BJ (cell line): ENCODE data around the gene EPB41L4B. TPM values are rescaled to one million over a fixed set of nuclear protein-coding genes. Genes with fewer than 3 reads are reported as not detected.
"Not testable (repeated sequence)": the region's sequence is repeated elsewhere in the genome, so short reads cannot be mapped to it uniquely, and the experiment has no call there.

Experiments
- CTCF ChIA-PET: fragments of 350-600 bp; formaldehyde crosslinking; extraction: SDS; loops from one replicate; lab custom pipeline; 2021; ENCODE audit warnings: antibody characterized with exemption, inconsistent platforms; lab: Yijun Ruan, JAX
- POLR2A ChIA-PET: fragments of 300-600 bp; sonication (Branson Sonifier 250); formaldehyde crosslinking; extraction: SDS; loops from one replicate; lab custom pipeline; 2021; ENCODE audit warnings: antibody characterized with exemption; lab: Charles Lee
- DNase-seq: peaks from one replicate; pipeline ENCODE4 v3.0.0-alpha.2; 2011; ENCODE audit warnings: low read depth
- H3K27me3 ChIP-seq: 2 replicates; pipeline ENCODE4 v1.6.0; 2011; ENCODE audit warnings: low read length; ENCODE audit not compliant: control insufficient read depth, insufficient read depth
- H3K36me3 ChIP-seq: 2 replicates; pipeline ENCODE4 v1.5.1; 2011; ENCODE audit warnings: low read length; ENCODE audit not compliant: control insufficient read depth, insufficient read depth
- H3K4me3 ChIP-seq: 2 replicates; pipeline ENCODE4 v1.5.1; 2011; ENCODE audit warnings: low read depth, mild to moderate bottlenecking, control low read depth, low read length
- CTCF ChIP-seq: IDR thresholded peaks from 2 replicates; pipeline ENCODE4 v1.5.1; 2011; ENCODE audit warnings: low read depth, mild to moderate bottlenecking, control low read depth, inconsistent platforms, low read length, moderate library complexity; ENCODE audit not compliant: insufficient read depth
- polyA minus RNA-seq: library from RNA; depleted of rRNA, polyadenylated mRNA; stranded (reverse); fragments of >200 nt; gene quantifications from 2 replicates; pipeline ENCODE4 v1.2.3, GENCODE V29; 2011; rRNA and poly(A)+ RNA removed
- polyA plus RNA-seq: library from polyadenylated mRNA; depleted of rRNA; stranded (reverse); fragments of >200 nt; gene quantifications from 2 replicates; pipeline ENCODE4 v1.2.3, GENCODE V29; 2011; rRNA removed

EPB41L4B gene
- polyA plus RNA-seq (0.21 and 0.48 TPM in 2 replicates), polyA minus RNA-seq (0.15 and 0.33 TPM in 2 replicates)

GRCh38 chr9:109320742-109321448 lies at the start of gene EPB41L4B:
TSS of gene EPB41L4B (minus strand) at chr9:109321059. CDS start at chr9:109320446, 613 bp downstream.
- peak; percentile 88 for TF ChIP-seq CTCF
- POLR2A ChIA-PET: no interaction called here
- peak; percentile 6 for DNase-seq
- peak within 1 kb of the TSS; percentile 24 for H3K4me3 ChIP-seq
- CTCF ChIA-PET: interaction anchor here (0.6 to 1.3 kb wide), 9 partner anchors 10 to 367 kb away, joined by 3 to 5 read pairs (median 3); no protein-coding TSS in a partner anchor
- no peaks in the 10 kb centered on the region for H3K36me3 ChIP-seq
- peaks cover 5% of the 10 kb centered on the region for H3K27me3 ChIP-seq

GRCh38 chr9:109369285-109369684 lies 48.4 kb upstream of the EPB41L4B start:
- H3K36me3 ChIP-seq: no peaks in the 10 kb centered on the region
- CTCF ChIA-PET: interaction anchor here (1.3 to 1.7 kb wide), 2 partner anchors 14 to 33 kb away, joined by 3 to 4 read pairs; no protein-coding TSS in a partner anchor
- no peaks in the 10 kb centered on the region; the same call in 1 of the 2 replicates for H3K27me3 ChIP-seq
- no peak for DNase-seq
- POLR2A ChIA-PET: no interaction called here
- TF ChIP-seq CTCF: no peak
- H3K4me3 ChIP-seq: no peak overlapping the region

GRCh38 chr9:109360771-109361170 lies 39.9 kb upstream of the EPB41L4B start:
- CTCF ChIA-PET: no interaction called here
- Histone ChIP-seq H3K4me3 (no peak overlapping the region), H3K27me3 (no peaks in the 10 kb centered on the region), H3K36me3 (no peaks in the 10 kb centered on the region)
- TF ChIP-seq CTCF: no peak
- POLR2A ChIA-PET: no interaction called here
- DNase-seq: no peak

GRCh38 chr9:109358968-109359603 lies 38.2 kb upstream of the EPB41L4B start:
- H3K36me3 ChIP-seq, H3K27me3 ChIP-seq, DNase-seq, CTCF ChIA-PET, H3K4me3 ChIP-seq, POLR2A ChIA-PET: not testable (repeated sequence)

GRCh38 chr9:109355564-109356297 lies 34.9 kb upstream of the EPB41L4B start:
- no peak for TF ChIP-seq CTCF
- no peak for DNase-seq
- ChIA-PET CTCF (interaction anchor here (1.3 kb wide), 1 partner anchor 14 kb away, joined by 4 read pairs; no protein-coding TSS in a partner anchor), POLR2A (no interaction called here)
- Histone ChIP-seq H3K4me3 (no peak overlapping the region), H3K27me3 (0 out of 2 replicates have a peak, but pooled peaks cover 1% of the 10 kb centered on the region), H3K36me3 (no peaks in the 10 kb centered on the region)
